ENCODE measurements around the gene PYROXD2. TPM values are rescaled to one million over a fixed set of nuclear protein-coding genes. Genes with fewer than 3 reads are reported as not detected.

PYROXD2 gene
- total RNA-seq, 2 experiments from 2014 or later: 0.41 to 4.3 TPM

DNA sequence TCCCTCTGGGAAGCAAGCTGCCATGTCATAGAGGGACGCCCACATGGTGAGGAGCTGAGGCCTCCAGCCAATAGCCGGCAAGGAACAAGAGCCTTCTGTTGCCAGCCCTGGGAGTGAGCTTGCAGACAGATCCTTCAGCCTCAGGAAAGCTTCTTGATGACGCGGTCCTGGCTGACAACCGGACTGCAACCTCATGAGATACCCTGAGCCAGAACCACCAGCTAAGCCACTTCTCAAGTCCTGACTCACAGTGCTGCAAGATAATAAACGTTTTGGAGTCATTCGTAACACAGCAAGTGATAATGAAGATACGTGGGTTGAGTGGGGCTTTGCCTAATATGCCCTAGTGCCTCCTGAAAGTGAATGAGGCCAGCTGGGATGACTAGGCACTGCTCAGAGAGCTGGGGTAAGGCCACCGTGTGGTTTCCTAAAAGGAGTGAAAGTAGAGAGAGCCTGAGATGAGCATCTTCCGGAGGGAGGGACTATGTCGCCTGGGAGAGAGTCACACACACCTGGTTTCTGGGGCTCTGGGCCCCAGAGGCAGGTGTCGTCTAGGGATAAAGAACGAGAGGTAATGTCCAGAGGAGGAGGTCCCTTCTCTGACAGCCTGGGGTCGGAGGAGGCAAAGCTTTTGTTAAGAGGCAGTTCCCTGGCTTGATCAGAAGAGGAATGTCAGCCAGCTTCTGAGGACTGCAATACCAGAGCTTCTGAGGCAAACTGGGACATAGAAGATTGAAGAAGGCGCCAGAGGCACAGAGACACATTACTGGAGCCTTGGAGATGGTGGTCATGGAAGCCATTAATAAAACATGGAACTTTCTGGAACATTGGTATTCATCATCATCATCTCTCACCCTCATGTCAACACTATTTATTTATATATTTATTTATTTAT lies 53.6 kb downstream of the PYROXD2 start:
- Histone ChIP-seq H3K79me2 (ENCODE audit: insufficient read depth, low read depth, low read length) (no peaks in the 10 kb centered on the region), H3K9me3 (ENCODE audit: low read length) (no peaks in the 10 kb centered on the region), H4K20me1 (ENCODE audit: insufficient read depth, low read length) (no peaks in the 10 kb centered on the region), H3K4me2 (ENCODE audit: low read length) (no peak overlapping the region), H3K36me3 (ENCODE audit: insufficient read depth, low read length) (no peaks in the 10 kb centered on the region), H3K4me3 (ENCODE audit: low read depth, low read length, poor library complexity, severe bottlenecking) (no peak overlapping the region), H3K27ac (ENCODE audit: low read depth, low read length, poor library complexity, severe bottlenecking) (no peak overlapping the region), H3K4me1 (ENCODE audit: insufficient read depth, low read length, poor library complexity, severe bottlenecking) (peaks cover 18% of the 10 kb centered on the region), H2AFZ (ENCODE audit: low read length) (no peak overlapping the region), H3K9me2 (ENCODE audit: insufficient read depth, low read length) (no peaks in the 10 kb centered on the region)
- intact Hi-C loops (cut with micrococcal nuclease; ENCODE audit: unreplicated experiment): no loop called here
- no TSS peak for BruUV-seq (replicated peaks)
- CTCF ChIA-PET (ENCODE audit: unreplicated experiment): no interaction called here
- POLR2A ChIA-PET: interaction anchor here (1.1 to 1.3 kb wide), 2 partner anchors 10 to 12 kb away, joined by 4 read pairs; no protein-coding TSS in a partner anchor
- DNase-seq (ENCODE audit: low spot score): no peak
- TF ChIP-seq, protein P1, sequence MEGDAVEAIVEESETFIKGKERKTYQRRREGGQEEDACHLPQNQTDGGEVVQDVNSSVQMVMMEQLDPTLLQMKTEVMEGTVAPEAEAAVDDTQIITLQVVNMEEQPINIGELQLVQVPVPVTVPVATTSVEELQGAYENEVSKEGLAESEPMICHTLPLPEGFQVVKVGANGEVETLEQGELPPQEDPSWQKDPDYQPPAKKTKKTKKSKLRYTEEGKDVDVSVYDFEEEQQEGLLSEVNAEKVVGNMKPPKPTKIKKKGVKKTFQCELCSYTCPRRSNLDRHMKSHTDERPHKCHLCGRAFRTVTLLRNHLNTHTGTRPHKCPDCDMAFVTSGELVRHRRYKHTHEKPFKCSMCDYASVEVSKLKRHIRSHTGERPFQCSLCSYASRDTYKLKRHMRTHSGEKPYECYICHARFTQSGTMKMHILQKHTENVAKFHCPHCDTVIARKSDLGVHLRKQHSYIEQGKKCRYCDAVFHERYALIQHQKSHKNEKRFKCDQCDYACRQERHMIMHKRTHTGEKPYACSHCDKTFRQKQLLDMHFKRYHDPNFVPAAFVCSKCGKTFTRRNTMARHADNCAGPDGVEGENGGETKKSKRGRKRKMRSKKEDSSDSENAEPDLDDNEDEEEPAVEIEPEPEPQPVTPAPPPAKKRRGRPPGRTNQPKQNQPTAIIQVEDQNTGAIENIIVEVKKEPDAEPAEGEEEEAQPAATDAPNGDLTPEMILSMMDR (conservative IDR thresholded peaks at IDR 0.05; ENCODE audit: low read length): no peak
- TF ChIP-seq EZH2phosphoT487 (IDR thresholded peaks at IDR 0.05; ENCODE audit: borderline replicate concordance, low read depth, low read length): no peak

DNA sequence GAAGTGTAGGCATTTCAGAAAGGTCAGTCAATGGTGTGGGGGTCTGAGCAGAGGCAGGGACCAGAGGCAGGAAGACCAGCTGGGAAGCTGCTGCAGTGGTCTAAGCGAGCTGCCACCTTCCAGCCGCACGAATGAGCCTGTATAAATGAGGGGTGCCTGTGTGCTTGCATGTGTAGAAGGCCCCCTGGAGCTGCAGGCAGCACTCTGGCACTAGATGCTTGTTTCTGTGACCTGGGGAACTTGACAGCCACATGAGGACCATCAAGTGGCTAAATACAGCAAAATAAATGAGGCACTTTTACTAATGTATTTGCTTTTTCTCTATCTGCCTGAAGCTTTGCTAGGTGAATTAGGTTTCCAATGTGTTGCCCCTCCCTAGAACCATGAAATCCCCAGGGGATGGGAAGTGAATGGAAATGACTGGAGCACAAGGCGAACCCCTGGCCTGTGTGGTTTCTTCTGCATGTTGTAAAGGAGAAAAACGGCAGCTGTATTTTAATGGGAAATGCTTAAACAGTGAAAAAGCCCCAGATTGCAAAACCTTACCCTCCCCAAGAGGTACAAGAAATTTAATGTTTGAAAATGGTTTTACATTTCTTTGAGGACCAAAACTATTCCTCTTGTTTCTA lies 57.7 kb downstream of the PYROXD2 start:
- no peak for DNase-seq (ENCODE audit: low spot score)
- no TSS peak for BruUV-seq (replicated peaks)
- H2AFZ ChIP-seq (ENCODE audit: low read length): no peak overlapping the region
- H3K27ac ChIP-seq (ENCODE audit: low read depth, low read length, poor library complexity, severe bottlenecking): no peak overlapping the region
- no peak overlapping the region for H3K4me3 ChIP-seq (ENCODE audit: low read depth, low read length, poor library complexity, severe bottlenecking)
- H3K4me2 ChIP-seq (ENCODE audit: low read length): no peak overlapping the region
- H3K9me2 ChIP-seq (ENCODE audit: insufficient read depth, low read length): no peaks in the 10 kb centered on the region
- intact Hi-C loops (cut with micrococcal nuclease; ENCODE audit: unreplicated experiment): no loop called here
- H3K79me2 ChIP-seq (ENCODE audit: insufficient read depth, low read depth, low read length): no peaks in the 10 kb centered on the region
- H3K4me1 ChIP-seq (ENCODE audit: insufficient read depth, low read length, poor library complexity, severe bottlenecking): no peaks in the 10 kb centered on the region
- CTCF ChIA-PET (ENCODE audit: unreplicated experiment): no interaction called here
- H3K9me3 ChIP-seq (ENCODE audit: low read length): no peaks in the 10 kb centered on the region
- H4K20me1 ChIP-seq (ENCODE audit: insufficient read depth, low read length): no peaks in the 10 kb centered on the region
- no peaks in the 10 kb centered on the region for H3K36me3 ChIP-seq (ENCODE audit: insufficient read depth, low read length)
- TF ChIP-seq EZH2phosphoT487 (IDR thresholded peaks at IDR 0.05; ENCODE audit: borderline replicate concordance, low read depth, low read length): no peak
- TF ChIP-seq, protein P1 (conservative IDR thresholded peaks at IDR 0.05; ENCODE audit: low read length): no peak
- POLR2A ChIA-PET: interaction anchor here (0.7 to 1.0 kb wide), 3 partner anchors 13 to 35 kb away, joined by 3 to 4 read pairs (median 3); no protein-coding TSS in a partner anchor
